ENCODE results near the gene ETFA.

The ETFA gene

DNA sequence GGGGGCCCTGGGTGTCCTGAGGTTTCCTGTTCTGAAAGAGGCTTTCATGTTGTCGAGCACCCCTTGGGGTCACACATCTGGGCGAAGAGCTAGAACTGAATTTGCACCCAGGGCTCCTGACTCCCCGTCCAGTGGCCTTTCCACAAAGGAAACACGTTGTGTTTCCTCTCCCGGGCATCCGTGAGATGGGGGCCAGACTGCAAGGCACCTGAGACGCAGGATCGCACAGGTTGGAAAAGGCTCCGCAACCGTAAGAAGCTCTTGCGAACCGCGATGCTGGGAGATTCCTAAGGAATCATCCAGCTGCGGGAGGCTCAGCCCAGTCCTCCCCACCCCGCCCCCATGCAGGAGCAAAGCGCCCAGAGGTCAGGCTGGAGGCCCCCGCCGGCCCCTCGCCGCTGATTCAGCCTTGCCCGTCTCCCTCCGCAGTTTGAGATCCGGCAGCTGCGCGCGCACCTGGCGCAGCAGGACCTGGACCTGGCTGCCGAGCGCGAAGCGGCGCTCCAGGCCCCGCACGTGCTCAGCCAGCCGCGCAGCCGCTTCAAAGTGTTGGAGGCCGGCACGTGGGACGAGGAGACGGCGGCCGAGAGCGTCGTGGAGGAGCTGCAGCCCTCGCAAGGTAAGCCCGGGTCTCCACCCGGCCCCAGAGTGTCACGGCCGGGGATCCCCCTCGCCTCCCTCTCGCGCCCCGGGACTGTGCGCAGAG lies 119.6 kb downstream of the ETFA start:
- no peak for DNase-seq

DNA sequence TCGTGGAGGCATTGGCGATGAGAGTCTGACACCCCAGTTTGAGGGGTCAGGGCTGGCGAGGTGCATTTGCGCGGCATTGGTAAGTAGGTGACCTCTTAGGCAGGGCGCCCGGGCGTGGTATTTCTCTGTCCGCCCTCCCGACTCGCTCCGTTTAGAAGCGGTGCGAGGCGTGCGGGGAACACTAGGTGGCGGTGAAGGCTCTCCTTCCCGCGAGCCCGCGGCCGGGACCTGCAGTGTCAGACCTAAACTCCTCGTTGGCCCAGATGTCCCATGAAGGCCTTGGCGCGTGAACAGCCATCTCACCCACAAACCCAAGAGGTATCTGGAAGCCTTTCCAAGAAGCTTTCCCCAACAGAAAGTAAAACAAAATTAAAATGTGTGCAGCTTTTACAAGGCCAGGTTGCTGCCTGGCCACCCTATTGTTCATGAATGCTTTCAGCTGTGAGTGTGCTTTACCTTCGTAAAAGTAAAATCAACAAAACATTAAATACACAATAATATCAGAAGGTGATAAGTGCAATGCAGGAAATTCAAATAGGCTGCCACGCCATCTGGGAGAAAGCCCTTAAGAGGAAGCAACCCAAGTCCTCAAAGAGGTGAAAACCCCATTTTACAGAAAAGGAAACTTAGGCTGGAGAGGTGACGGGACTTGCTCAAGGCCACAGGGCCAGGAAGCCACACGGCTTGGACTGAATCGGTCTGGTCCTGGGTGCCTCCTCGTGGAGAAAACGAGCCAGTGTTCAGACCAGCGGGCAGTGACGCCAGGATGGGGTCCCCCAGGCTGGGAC lies 120.3 kb downstream of the ETFA start:
- DNase-seq = peak; percentile 52

DNA sequence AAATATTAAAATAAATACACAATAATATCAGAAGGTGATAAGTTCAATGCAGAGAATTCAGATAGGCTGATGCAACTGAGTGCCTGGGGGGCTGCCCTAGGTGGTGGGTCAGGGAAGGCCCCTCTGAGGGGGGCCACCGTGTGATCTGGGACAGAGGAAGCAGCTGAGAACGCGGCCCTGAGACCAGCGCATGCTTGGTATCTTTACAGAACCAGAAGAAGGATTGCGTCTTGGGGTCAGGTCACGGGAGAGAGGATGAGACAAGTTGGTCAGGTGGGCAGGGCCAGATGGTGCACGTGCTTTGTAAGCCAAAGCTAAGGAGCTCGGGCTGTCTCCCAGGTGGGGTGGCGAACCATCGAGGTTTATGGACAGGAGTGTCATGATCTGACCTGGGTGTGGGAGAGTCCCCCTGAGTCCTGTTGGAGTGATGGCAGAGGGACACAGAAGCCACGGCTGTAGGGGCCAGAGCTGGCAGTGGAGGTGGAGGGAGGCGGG lies 121.2 kb downstream of the ETFA start:
- DNase-seq = no peak

DNA sequence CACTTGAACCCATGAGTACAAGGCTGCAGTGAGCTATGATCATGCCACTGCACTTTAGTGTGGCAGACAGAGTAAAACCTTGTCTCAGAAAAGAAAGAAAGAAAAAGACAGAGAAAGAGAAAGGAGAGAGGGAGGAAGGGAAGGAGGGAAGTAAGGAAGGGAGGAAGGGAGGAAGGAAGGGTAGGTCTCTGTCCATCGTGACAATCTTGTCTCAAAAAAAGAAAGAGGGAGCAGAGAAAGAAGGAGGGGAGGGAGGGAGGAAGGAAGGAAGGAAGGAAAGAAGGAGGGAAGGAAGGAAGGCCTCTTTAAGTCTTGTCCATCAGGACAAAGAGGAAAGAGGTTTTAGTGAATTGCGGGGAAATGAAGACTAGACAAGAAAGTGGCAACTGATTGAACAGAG lies 122.2 kb downstream of the ETFA start:
- no peak for DNase-seq

DNA sequence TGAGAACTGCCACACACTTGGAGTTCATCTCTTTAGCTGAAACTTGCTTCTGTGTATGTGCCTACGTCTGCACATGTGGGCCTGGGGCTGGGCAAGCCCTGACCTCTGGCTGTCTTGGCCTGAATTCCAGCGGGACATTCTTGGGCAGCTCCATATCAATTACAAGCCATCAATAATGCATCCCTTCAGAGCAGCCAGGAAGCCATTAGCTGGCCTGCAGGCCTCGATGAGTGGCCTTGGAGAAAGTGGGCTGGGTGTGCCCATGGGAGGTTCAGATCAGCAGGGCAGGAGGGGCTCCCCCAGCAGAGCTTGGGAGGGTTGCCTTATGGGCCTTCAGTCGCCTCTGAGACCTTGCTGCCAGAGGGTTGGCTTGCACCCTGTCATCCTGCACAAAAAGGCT lies 124.1 kb downstream of the ETFA start:
- no peak for DNase-seq

DNA sequence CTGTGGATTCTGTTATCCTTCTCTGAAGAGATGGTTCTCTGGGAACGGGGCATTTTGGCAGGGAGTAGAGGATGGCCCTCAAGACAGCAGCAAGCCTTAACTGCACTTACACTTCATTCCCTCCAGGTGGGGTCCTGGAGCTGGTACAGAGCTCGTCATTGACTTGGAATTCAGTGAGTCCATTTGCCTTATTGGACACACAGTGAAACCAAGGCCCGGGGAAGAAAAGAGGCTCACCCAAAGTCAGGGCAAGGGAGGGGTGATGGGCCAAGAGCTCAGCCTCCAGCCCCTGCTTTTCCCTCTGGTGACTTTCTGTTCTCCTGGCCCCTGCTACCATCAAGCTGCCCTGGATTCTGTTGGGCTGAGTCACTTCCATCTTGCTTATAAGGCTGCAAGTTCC lies 125.6 kb downstream of the ETFA start:
- DNase-seq = peak; percentile 7

DNA sequence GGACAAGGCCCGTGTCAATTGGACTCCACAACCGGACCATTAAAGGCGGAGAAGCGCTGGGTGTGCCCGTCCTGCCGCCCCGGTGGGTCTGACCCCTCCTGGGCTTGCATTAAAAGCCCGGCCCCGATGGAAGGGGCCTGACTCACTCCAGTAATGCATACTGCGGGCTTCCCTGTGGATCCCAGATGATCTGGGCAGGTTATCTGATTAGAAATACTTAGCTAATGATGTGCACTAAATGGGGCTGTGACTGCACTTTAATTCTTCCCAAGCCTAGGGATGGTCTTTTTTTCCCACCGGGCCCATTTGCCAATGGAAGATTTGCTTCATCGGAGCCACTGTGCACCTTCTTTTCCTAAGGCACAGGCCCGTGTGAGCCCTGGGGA lies 126.6 kb downstream of the ETFA start:
- DNase-seq = no peak

DNA sequence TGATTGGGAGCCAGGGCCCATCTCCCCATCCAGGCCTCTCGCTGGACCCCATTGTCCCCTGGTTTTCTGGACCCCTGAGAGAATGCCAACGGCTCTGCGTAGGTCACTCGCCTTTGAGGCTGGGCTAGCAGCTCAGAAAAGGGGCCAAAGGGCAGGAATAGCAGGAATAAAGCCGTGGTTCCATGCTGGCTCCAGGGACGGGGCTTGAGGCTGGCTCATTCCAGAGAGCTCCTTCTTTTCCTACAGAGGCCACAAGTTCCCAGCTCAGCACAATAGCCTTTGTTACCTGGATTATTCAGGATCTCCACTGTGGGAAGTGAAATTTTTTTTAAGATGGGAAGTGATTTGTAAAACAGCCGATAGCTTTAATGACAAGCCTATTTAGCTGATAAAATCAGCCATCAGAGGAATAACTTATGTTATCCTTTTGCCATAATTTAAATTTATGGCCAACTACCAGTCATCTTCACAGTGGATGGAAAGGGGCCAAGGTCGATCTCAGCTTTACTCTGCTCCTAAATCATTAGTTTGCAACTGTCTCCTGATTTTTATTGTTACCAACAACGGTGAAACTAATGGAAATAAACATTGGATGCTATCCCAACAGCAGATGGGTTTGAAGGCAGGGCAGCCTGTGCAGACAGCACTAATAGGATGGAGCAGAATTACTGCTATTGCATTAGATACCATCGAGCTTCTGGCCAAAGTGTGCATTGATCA lies 127.2 kb downstream of the ETFA start:
- DNase-seq = no peak

DNA sequence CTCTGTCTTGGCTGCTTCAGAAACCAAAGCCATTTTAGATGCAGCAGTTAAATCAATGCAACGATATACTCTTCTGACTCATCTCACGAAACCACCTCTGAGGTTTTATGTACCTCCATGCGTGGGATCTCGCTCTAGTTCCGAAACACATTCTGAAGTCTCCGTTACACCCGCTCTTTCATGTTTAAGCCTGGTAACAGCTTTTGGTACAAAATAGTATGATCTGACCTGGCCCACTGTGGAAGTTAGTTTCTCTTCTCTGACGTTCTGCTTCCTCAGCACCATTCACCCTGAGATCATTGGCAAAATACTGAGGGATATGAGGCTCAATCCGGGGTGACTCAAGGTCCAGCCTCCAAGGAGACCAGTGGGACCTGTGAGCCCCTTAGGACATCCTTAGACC lies 129.6 kb downstream of the ETFA start:
- DNase-seq = no peak

DNA sequence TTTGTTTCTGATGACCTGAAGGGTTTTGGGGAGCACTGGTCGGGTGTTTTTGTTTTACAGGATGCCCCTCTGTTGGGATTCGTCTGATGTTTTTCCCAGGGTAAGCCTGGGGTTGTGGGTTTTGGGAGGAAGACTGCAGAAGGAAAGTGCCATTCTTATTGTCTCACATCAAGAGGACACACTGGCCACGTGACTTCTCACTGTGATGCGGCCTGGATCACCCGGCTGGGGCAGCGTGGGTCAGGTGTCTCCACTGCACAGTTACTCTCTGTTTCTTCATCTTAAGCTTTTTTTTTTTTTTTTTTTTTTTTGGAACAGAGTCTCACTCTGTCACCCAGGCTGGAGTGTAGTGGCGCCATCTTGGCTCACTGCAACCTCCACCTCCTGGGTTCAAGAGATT lies 130.9 kb downstream of the ETFA start:
- DNase-seq = no peak

DNA sequence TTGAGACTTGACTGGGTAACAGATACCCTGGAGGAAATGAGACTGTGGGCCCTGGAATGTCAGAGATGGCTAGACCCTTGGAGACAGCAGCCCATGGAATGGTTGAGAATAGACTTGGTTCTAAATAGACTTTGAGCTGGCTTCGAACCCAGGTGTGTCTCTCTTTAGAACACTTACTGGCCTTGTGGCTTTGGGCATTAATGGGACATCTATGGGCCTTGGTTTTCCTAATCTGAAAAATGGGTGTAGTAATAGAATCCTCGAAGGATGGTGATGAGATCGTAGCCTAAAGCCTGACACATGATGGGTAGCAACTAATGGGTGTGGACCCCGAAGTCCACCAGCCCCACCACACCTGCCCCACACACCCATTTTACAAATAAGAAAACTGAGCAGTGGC lies 132.2 kb downstream of the ETFA start:
- DNase-seq = no peak

DNA sequence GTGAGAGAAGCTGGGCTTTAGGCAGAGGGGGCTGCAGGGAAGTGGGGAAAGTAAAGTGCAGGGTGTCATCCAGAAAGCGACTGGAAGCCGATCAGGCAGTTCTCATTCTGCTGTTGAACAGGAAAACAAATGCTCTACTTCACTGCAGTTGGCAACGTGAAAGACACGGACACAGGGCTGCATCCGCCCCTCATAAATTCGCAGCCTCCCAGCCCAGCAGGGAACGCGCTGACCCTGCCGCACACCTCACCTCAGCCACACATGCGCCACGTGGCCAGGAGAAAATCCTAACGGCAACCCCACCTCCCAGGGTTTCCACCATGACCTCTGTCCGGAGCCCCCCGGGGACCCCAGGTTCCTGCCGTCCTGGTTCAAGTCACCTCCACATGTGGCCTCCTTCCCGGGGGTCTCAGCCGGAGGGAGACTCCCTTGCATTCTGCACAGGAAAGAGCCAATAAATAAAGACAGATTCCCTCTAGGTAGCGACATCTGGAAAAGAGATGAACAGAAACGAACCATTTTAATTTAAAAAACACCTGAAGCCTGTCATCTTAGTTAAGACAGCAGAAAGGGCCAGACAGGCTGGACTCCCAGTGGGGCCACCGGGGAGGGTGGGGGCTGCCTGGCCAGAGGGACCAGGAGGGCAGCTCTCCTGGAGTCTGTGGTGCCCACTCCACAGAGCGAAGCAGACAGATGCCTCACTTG lies 132.8 kb downstream of the ETFA start:
- DNase-seq = no peak

DNA sequence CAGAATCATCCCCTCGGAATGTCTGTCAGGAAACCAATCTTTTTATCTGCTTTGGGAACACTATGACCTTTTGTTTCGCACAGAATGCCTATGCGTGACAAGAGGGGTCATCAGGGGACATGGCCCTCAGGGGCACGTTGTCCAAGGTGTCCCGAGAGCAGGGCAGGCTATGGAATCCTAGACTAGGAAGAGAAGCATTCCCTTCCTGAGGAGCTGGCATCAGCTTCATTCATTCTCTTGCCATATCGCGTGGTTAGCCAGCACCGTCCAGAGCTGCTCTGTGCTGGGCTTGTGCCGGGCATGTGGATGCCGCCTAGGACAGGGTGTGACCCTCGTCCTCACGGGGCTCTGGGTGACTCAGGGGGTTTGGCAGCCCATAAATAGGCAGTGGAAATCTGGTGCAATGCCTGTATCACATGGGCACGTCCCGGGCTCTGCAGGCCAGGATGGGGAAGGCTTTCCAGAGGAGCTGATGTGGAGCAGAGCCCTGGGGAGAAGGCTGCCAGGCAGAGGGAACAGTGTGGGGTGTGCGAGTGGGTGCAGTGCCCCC lies 133.7 kb downstream of the ETFA start:
- no peak for DNase-seq

DNA sequence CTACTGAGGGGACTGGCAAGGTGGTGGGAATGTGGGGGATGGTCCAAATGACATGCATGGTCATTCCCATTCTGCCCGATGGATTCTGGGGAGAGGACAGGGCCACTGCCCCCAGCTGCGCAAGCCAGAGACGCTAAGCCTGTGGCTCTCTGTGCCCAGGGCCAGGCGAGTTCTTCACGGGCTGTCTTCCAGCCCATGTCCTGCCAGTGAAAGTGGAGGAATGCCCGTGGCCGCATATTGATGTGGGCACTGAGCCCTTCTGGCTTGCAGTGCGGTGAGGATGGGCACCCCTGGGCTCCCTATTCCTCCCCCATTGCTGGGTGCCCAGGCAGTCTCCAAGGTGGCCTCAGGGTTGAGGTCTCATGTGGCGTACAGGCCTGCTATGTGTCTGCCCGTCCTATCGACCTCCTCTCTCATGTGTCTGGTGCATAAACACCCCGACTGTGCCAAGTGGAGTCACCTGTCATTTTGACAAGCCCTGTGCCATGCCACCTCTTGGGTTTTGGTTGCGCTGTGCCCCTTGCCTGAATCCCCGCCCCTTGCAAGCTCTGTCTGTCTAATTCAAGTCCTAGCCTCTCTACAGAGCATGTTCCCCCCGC lies 134.7 kb downstream of the ETFA start:
- DNase-seq = no peak

DNA sequence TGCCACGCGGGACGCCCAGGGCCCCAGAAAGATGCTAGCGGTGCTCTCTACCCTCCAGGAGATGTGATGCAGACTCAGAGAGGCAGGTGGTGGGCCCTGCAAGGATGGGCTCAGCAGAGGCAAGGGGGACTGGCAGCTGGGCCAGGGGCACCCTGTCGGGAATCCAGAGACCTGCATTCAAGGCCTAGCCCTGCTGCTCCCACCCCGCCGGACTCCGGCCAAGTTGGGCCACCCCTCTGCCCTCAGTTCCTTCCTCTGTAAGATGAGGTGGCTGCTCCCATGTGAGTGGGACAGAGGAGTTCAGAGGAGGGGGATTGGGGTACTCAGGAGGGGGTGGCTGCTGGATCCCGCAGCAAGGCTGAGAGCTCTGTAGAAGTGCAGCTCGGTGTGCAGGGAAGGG lies 135.2 kb downstream of the ETFA start:
- DNase-seq = no peak

DNA sequence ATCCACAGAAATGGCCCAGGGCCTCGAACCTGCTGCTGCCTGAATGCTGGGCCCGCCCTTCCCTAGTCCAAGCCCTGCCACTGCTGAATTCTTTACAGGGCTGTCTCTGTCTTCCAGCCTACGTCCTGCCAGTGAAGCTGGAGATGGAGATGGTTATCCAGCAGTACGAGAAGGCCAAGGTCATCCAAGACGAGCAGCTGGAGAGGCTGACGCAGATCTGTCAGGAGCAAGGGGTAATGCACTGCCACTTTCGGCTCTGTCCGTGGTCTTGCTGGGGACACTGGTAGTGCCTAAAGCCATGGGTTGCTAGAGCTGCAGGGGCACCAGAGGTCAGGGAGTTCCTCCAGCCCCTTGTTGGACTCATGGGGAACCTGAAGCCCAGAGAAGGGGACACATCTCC lies 135.8 kb downstream of the ETFA start:
- DNase-seq = no peak

DNA sequence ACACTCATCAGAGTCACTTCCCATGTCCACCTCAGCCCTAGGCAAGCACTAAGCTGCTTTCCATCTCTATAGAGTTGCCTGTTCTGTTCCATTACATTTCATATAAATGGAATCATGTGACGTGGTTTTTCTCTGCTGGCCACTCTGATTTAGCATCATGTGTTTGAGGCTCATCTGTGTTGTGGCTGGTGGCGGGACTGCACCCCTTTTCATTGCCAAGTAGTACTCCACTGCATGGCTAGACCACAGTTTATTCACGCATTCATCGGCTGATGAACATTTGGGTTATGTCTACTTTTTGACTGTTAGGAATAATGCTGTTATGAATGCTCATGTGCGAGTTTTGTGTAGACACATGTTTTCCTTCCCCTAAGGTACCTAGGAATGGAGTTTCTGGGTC lies 136.6 kb downstream of the ETFA start:
- DNase-seq = no peak

DNA sequence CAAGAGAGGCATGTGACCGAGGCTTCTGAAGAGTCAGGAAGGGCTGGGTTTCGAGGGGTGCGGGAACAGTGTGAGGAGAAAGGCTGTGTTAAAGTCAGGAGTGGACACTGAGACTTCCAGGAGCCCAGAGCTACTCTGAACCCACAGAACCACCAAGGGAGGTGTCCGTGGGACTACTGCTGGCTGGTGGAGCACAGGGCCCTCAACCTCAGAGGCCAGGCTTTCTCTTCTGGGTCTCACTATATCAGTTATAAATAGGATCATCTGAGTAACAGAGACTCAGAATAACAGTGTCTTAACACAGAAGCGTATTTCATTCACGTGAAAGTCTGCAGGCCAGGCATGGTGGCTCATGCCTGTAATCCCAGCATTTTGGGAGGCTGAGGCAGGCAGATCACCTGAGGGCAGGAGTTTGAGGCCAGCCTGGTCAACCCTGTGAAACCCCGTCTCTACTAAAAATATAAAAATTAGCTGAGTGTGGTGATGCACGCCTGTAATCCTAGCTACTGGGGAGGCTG lies 137.9 kb downstream of the ETFA start:
- no peak for DNase-seq

DNA sequence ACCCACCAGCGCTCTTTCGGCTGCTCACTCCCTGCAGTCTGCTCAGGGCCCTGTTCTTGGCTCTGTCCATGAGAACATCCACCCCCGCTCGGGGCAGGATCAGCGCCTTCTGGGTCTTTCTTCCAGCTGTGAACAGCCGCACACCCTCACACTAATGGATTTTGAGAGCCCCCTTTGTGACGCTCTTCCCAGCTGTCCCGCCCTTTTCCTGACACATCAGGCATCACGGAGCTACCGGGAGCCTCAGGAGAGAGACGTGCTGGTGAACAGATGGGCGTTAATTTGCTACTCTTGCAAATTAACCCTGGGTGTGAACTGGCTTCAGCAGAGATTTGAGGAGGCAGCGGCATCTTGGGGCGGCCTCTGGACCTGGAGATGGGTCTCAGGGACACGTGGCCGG lies 138.5 kb downstream of the ETFA start:
- DNase-seq = no peak

DNA sequence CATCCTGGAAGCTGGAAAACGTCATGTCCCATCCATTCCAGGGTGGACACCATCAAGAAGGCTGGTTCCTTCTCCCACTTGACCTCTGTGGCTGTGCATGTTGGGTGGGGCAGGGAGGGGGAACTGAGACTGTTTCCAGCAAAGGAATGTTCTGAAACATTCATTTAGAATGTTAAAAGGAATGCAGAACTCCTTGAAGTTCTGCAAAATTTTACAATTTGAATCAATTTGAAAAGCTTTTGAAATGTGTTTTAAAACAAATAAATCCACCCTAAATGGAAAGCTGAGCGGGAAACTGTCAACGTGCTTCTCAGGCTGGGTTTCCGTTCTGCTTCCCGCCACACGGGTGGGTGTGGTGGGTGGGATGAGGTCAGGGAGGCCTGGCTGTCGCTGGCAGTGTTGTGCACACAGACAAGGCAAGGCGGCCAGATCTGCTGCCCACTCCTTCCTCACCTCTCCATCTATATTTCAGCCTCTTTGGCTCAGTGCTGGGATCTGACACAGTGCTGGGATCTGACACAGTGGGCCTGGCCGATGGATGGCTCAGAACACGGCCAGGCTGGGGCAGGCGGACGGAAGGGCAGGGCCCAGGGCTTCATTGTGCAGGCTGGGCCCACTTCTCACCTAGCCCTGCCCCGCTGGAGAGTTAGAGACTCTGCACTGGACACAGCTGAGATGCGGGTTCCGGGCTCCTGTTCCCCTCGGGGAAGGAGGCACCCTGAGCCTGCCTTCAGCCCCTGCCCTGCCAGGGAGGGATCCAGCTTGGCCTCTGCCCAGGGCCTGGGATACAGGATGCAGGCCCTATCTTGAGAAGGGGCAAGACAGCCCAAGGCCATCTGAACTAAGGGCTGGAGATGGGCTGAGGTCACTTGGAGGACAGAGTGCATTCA lies 141.1 kb downstream of the ETFA start:
- DNase-seq = no peak

DNA sequence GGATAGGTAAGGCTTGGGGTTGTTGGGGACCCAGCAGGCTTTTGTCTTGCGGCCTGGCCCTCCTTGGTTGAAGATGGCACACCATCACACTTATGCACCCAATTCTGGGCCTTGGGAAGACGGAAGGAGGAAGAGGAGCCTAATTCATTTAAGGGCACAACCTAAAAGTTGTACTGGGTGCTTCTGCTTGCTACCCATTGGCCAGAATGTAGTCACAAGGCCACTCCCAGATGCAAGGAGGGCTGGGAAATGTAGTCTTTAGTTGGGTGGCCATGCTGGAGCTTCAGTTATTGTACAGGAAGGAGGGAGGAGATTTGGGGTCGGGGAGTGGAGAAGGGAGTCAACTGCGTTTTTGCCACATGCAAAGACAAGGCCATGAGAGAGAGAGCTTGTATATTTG lies 142.3 kb downstream of the ETFA start:
- DNase-seq = no peak
